ENCODE results near the gene UNC5B.

Gene UNC5B

GRCh38 chr10:71324743-71325142 is 112.4 kb downstream of the UNC5B start:
- no peak for TF ChIP-seq CTCF (IDR thresholded peaks at IDR 0.05; ENCODE audit: low read depth, low read length, missing control alignments)
- DNase-seq (ENCODE audit: low read depth): no peak
- H3K4me3 ChIP-seq (ENCODE audit: low read depth, low read length): no peak overlapping the region

GRCh38 chr10:71325267-71325666 is 112.9 kb downstream of the UNC5B start:
- no peak for TF ChIP-seq CTCF (IDR thresholded peaks at IDR 0.05; ENCODE audit: low read depth, low read length, missing control alignments)
- no peak for DNase-seq (ENCODE audit: low read depth)
- H3K4me3 ChIP-seq (ENCODE audit: low read depth, low read length): no peak overlapping the region

- DNase-seq (ENCODE audit: low read depth): no peak
- H3K4me3 ChIP-seq (ENCODE audit: low read depth, low read length): no peak overlapping the region
- no peak for TF ChIP-seq CTCF (IDR thresholded peaks at IDR 0.05; ENCODE audit: low read depth, low read length, missing control alignments)
Observed at GRCh38 chr10:71326464-71326881, 114.1 kb downstream of the UNC5B start.

DNA sequence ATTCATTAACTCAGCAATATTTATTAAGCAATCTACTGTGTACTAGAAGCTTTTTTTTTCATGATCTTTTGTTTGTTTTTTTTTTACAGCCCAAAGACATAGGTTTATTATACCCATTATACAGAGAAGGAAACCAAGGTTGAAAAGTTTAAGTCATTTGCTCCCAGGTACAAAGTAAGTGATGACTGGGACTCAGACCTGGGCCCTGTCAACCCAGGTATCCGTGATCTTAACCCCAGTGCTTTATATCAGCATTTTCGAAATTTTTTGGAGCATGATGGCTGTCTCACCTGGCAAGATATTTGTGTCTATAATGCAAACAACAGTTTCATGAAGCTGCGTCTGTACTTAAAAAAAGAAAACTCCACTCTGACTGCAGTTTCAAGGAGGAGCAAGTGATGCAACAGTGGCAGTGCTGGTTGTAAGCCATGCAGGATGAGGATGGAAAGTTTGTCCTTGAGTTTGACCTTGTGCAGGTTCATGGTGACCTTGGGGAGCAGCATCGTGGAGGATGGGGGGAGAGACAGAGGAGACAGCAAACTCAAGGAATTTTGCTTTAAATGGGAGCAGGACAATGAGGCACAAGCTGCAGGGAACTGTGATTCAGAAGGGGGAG is 118.5 kb downstream of the UNC5B start:
- no peak for TF ChIP-seq CTCF (IDR thresholded peaks at IDR 0.05; ENCODE audit: low read depth, low read length, missing control alignments)
- no peak overlapping the region for H3K4me3 ChIP-seq (ENCODE audit: low read depth, low read length)
- no peak for DNase-seq (ENCODE audit: low read depth)

DNA sequence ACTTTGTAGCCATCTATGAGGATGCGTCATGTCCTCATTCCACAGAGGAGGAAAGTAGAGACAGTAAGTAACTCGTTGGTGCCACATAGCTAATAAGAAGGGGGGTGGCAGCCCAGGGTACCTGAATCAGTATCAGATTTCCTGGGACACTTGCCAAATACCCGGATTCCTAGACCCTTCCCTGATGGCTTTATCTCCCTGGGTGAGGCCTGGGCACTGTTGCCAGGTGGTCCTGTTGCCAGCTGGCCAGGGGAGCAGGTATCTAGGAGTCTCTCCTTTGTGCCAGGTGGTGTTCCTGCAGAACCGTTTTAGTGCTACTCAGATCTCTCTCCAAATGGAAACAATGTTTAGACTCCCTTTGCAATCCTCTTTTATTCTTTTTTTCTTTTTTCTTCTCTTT is 119.4 kb downstream of the UNC5B start:
- H3K4me3 ChIP-seq (ENCODE audit: low read depth, low read length): no peak overlapping the region
- no peak for TF ChIP-seq CTCF (IDR thresholded peaks at IDR 0.05; ENCODE audit: low read depth, low read length, missing control alignments)
- DNase-seq (ENCODE audit: low read depth): no peak

GRCh38 chr10:71332466-71332865 is 120.1 kb downstream of the UNC5B start:
- H3K4me3 ChIP-seq (ENCODE audit: low read depth, low read length): no peak overlapping the region
- TF ChIP-seq CTCF (IDR thresholded peaks at IDR 0.05; ENCODE audit: low read depth, low read length, missing control alignments): no peak
- no peak for DNase-seq (ENCODE audit: low read depth)
